HCT116 (cell line): ENCODE data around the gene NUP133. TPM values are rescaled to one million over a fixed set of nuclear protein-coding genes. Genes with fewer than 3 reads are reported as not detected.

Experiments used
- ATAC-seq: fragments of 200-7000 bp; cut with Tn5 transposase; 2 replicates; pipeline ENCODE4 v1.9.1; 2020; ENCODE audit warnings: mild to moderate bottlenecking, moderate library complexity
- BruUV-seq: library from RNA; stranded (reverse); fragments of 400-500 nt; replicated peaks from 2 replicates; lab custom pipeline; 2021; lab: Mats Ljungman, UMichigan
- CTCF ChIA-PET: fragments of 300-600 bp; sonication (Branson Sonifier 250); formaldehyde crosslinking; loops from one replicate; lab custom pipeline; 2021; ENCODE audit warnings: antibody characterized with exemption; lab: Charles Lee
- POLR2A ChIA-PET: fragments of 300-600, 350-600 bp; sonication (Branson Sonifier 250); formaldehyde crosslinking; loops from one replicate; lab custom pipeline; 2021; ENCODE audit warnings: antibody characterized with exemption; lab: Charles Lee
- RAD21 ChIA-PET, 2 experiments: fragments of 300-600 bp; sonication (Branson Sonifier 250); formaldehyde crosslinking; loops; one replicate each; lab custom pipeline; 2023; ENCODE audit warnings: low total read pairs in 2 of 2; ENCODE audit not compliant: uncharacterized antibody in 2 of 2, unreplicated experiment in 2 of 2, low non-redundant PET in 1 of 2; lab: Charles Lee
- DNase-seq: peaks from one replicate; pipeline ENCODE4 v3.0.0-alpha.2; 2010; ENCODE audit warnings: low read depth, low spot score
- H2AFZ ChIP-seq: fragments of 200-600 bp; shearing (Covaris generic), sonication (generic); 2 replicates; pipeline ENCODE4 v1.6.1; 2017; ENCODE audit warnings: low read depth, mixed run types, mixed read lengths, antibody characterized with exemption, low read length; ENCODE audit not compliant: poor library complexity, severe bottlenecking
- H3K27ac ChIP-seq: 2 replicates; pipeline ENCODE4 v1.5.1; 2012; ENCODE audit warnings: low read depth, low read length
- H3K27me3 ChIP-seq: fragments of 200-600 bp; sonication (generic); 2 replicates; pipeline ENCODE4 v1.6.1; 2016; ENCODE audit warnings: mixed run types, low read length, mixed read lengths; ENCODE audit not compliant: insufficient read depth
- H3K36me3 ChIP-seq, 2 experiments: fragments of 200-500 bp in 1 of 2; fragments of 200-600 bp in 1 of 2; sonication (Bioruptor generic) in 1 of 2; sonication (generic) in 1 of 2; 2 replicates each; pipeline versions ENCODE4 v1.5.1 to v1.6.1; 2014 to 2016; ENCODE audit warnings: low read length in 2 of 2, inconsistent platforms in 1 of 2, mixed read lengths in 1 of 2, mixed run types in 1 of 2; ENCODE audit not compliant: insufficient read depth in 2 of 2, control insufficient read depth in 1 of 2
- H3K4me1 ChIP-seq, 2 experiments: fragments of 200-600 bp in 1 of 2; sonication (generic) in 1 of 2; 2 replicates each; pipeline versions ENCODE4 v1.5.1 to v1.6.1; 2012 to 2017; ENCODE audit warnings: low read length in 2 of 2, inconsistent platforms in 1 of 2, mild to moderate bottlenecking in 1 of 2, mixed read lengths in 1 of 2, mixed run types in 1 of 2, moderate library complexity in 1 of 2; ENCODE audit not compliant: insufficient read depth in 2 of 2, control insufficient read depth in 1 of 2
- H3K4me2 ChIP-seq: fragments of 200-600 bp; sonication (generic); 2 replicates; pipeline ENCODE4 v1.6.1; 2017; ENCODE audit warnings: mixed run types, low read length, mixed read lengths
- H3K4me3 ChIP-seq, 2 experiments: fragments of 200-600 bp in 1 of 2; sonication (generic) in 1 of 2; replicated peaks in 1 of 2; 2 replicates each; pipeline ENCODE4 v1.5.1; 2011 to 2016; ENCODE audit warnings: low read length in 2 of 2, control low read depth in 1 of 2, low read depth in 1 of 2, mild to moderate bottlenecking in 1 of 2, mixed read lengths in 1 of 2, mixed run types in 1 of 2
- H3K79me2 ChIP-seq: fragments of 200-600 bp; sonication (generic); 2 replicates; pipeline ENCODE4 v1.6.1; 2017; ENCODE audit warnings: mild to moderate bottlenecking, mixed run types, low read length, moderate library complexity, mixed read lengths; ENCODE audit not compliant: insufficient read depth
- H3K9ac ChIP-seq: fragments of 200-600 bp; sonication (generic); 2 replicates; pipeline ENCODE4 v1.6.1; 2016; ENCODE audit warnings: low read length, mixed read lengths
- H3K9me2 ChIP-seq: fragments of 200-600 bp; sonication (generic), shearing (Covaris generic); 2 replicates; pipeline ENCODE4 v1.6.1; 2017; ENCODE audit warnings: mixed run types, mild to moderate bottlenecking, moderate library complexity; ENCODE audit not compliant: insufficient read depth
- H3K9me3 ChIP-seq, 2 experiments: fragments of 200-500 bp in 1 of 2; fragments of 200-600 bp in 1 of 2; sonication (Bioruptor generic) in 1 of 2; sonication (generic) in 1 of 2; 2 replicates each; pipeline ENCODE4 v1.6.1; 2014 to 2017; ENCODE audit warnings: low read length in 2 of 2, mixed read lengths in 2 of 2, inconsistent platforms in 1 of 2, low read depth in 1 of 2, mild to moderate bottlenecking in 1 of 2, mixed run types in 1 of 2, moderate library complexity in 1 of 2; ENCODE audit not compliant: control insufficient read depth in 1 of 2, insufficient read depth in 1 of 2
- H4K20me1 ChIP-seq: fragments of 200-600 bp; sonication (generic), shearing (Covaris generic); 2 replicates; pipeline ENCODE4 v1.6.1; 2017; ENCODE audit warnings: mixed run types, mild to moderate bottlenecking, moderate library complexity; ENCODE audit not compliant: insufficient read depth
- ATF3 ChIP-seq: IDR thresholded peaks from 2 replicates; pipeline ENCODE4 v1.6.1; 2012
- CBX3 ChIP-seq: IDR thresholded peaks from 2 replicates; pipeline ENCODE4 v1.6.1; 2012; ENCODE audit warnings: low read depth
- CEBPB ChIP-seq: IDR thresholded peaks from 2 replicates; pipeline ENCODE4 v1.6.1; 2012; ENCODE audit warnings: low read depth
- CTCF ChIP-seq, 3 experiments: fragments of 200-600 bp in 1 of 3; sonication (generic) in 1 of 3; IDR thresholded peaks in 2 of 3; conservative IDR thresholded peaks in 1 of 3; 2 replicates each; pipeline ENCODE4 v1.5.1; 2012 to 2017; ENCODE audit warnings: low read depth in 2 of 3, low read length in 2 of 3, antibody characterized with exemption in 1 of 3, borderline replicate concordance in 1 of 3, control low read depth in 1 of 3, mild to moderate bottlenecking in 1 of 3, mixed read lengths in 1 of 3, mixed run types in 1 of 3, moderate library complexity in 1 of 3; ENCODE audit not compliant: insufficient read depth in 1 of 3
- EGR1 ChIP-seq: IDR thresholded peaks from 2 replicates; pipeline ENCODE4 v1.6.1; 2012; ENCODE audit warnings: low read depth
- ELF1 ChIP-seq: IDR thresholded peaks from 2 replicates; pipeline ENCODE4 v1.6.1; 2012; ENCODE audit warnings: low read depth, borderline replicate concordance
- EZH2 ChIP-seq: fragments of 200-600 bp; sonication (generic); IDR thresholded peaks from 2 replicates; pipeline ENCODE4 v1.6.1; 2017; ENCODE audit warnings: antibody characterized with exemption, mixed run types
- EZH2phosphoT487 ChIP-seq: fragments of 200-600 bp; IDR thresholded peaks from 2 replicates; pipeline ENCODE4 v1.6.1; 2018; ENCODE audit warnings: antibody characterized with exemption, borderline replicate concordance
- JUND ChIP-seq: IDR thresholded peaks from 2 replicates; pipeline ENCODE4 v1.6.1; 2012
- POLR2A ChIP-seq: IDR thresholded peaks from 2 replicates; pipeline ENCODE4 v1.7.0; 2011; ENCODE audit warnings: borderline replicate concordance; ENCODE audit not compliant: insufficient read depth, insufficient read length; ENCODE audit errors: extremely low read depth
- RAD21 ChIP-seq: IDR thresholded peaks from 2 replicates; pipeline ENCODE4 v1.6.1; 2012; ENCODE audit warnings: low read depth, mild to moderate bottlenecking
- SIN3A ChIP-seq: IDR thresholded peaks from 2 replicates; pipeline ENCODE4 v1.6.1; 2012; ENCODE audit warnings: low read depth
- SP1 ChIP-seq: IDR thresholded peaks from 2 replicates; pipeline ENCODE4 v1.6.1; 2012; ENCODE audit warnings: low read depth
- SRF ChIP-seq: IDR thresholded peaks from 2 replicates; pipeline ENCODE4 v1.6.1; 2012; ENCODE audit warnings: low read depth
- TCF7L2 ChIP-seq: IDR thresholded peaks from 2 replicates; pipeline ENCODE4 v1.7.0; 2011; ENCODE audit warnings: borderline replicate concordance, inconsistent platforms; ENCODE audit not compliant: insufficient read depth, insufficient read length; ENCODE audit errors: extremely low read depth
- ZFX ChIP-seq: fragments of 450-650 bp; IDR thresholded peaks from 2 replicates; pipeline ENCODE4 v1.6.1; 2017
- ZNF274 ChIP-seq: fragments of 200-500 bp; sonication (Bioruptor generic); IDR thresholded peaks from 2 replicates; pipeline ENCODE4 v1.6.1; 2014; ENCODE audit warnings: mild to moderate bottlenecking, low read depth, low read length, inconsistent platforms
- intact Hi-C: fragments of 100-400 bp; cut with micrococcal nuclease; formaldehyde crosslinking; loops from 2 replicates; pipeline ENCODE4 v1.10.0; 2022
- total RNA-seq: library from RNA; stranded (reverse); gene quantifications from one replicate; pipeline ENCODE4 v1.2.1, GENCODE V29; 2021; ENCODE audit not compliant: unreplicated experiment
- TF ChIP-seq, protein P1 (sequence below): IDR thresholded peaks from 2 replicates; pipeline ENCODE4 v1.6.1; 2012; ENCODE audit warnings: low read depth

NUP133 gene
- total RNA-seq, 1 experiment from 2014 or later, result 52.5 TPM

DNA sequence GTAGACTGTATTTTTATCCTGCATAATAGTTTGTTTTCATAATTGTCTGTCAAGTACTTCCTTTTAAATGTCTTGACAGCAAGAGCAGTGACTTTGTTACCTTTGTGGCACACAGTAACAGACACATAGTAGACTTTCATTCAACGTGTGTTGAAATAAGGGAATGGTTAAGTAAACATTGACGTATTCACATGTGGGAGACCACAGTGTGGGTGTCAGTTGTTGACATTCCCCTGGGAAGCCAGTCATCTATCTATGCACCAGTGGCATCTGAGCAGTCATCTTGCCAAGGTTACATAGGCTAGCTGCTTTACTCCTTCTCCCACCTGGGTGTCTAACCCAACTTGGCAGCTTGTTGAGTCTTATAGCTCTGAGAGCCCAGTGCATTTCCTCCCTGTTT is 1.4 kb upstream of the NUP133 start (continued):
- TF ChIP-seq RAD21, result no peak
- TF ChIP-seq ELF1, result no peak
- TF ChIP-seq SP1, result no peak
- no peak for TF ChIP-seq ATF3
- TF ChIP-seq SIN3A, result no peak
- no peak for TF ChIP-seq CBX3
- no peak for TF ChIP-seq SRF
- no peak for TF ChIP-seq JUND
- TF ChIP-seq CTCF (IDR thresholded peaks at IDR 0.05 in 2 of 3, conservative IDR thresholded peaks at IDR 0.05 in 1 of 3; ENCODE audit: borderline replicate concordance in 1 of 3, insufficient read depth in 1 of 3, low read depth in 2 of 3, low read length in 2 of 3), result no peak
- no peak for TF ChIP-seq EGR1
- TF ChIP-seq, all 23 proteins: peak for 0

DNA sequence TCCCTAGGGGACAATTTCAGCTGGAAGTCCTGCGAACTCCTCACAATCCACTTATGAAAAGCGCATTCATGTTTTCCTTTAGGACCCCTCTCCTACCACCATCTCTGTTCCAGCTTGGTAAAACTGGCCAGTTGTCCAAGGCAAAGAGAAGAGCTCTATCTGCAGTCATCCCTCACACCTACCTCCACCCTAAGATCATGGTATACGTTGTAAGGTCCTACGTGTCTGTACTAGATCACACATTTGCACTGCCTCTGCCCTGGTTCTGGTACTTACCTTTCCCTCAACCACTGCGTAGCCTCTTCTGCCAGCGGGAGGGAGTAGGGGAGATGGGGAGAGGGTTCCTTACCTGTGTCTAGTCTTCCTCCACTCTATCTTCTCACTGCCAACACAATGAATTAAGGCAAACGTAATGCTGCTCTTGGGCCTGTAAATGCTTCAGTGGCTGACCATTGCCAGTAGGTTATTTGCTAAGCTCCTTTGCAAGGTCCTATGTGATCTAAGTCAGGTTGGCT is 739 bp upstream of the NUP133 start:
- Histone ChIP-seq H3K9ac (peak overlapping the region; percentile 96), H3K4me3 (peak overlapping the region; percentile 66 to 86), H3K4me2 (peak overlapping the region; percentile 96), H3K9me2 (no peaks in the 10 kb centered on the region), H3K79me2 (peaks cover 39% of the 10 kb centered on the region), H3K27ac (peak overlapping the region; percentile 53), H3K9me3 (no peaks in the 10 kb centered on the region), H3K4me1 (peaks cover 5 to 20% of the 10 kb centered on the region in 2 experiments; a peak in 3 of 4 replicates), H3K36me3 (peaks cover 5 to 6% of the 10 kb centered on the region in 2 experiments; a peak in 1 of 4 replicates), H2AFZ (peak overlapping the region; percentile 31), H3K27me3 (no peaks in the 10 kb centered on the region), H4K20me1 (no peaks in the 10 kb centered on the region)
- no peak for DNase-seq
- POLR2A ChIA-PET, result interaction anchor here (1.0 to 2.4 kb wide), 3 partner anchors 27 to 250 kb away, joined by 4 to 6 read pairs (median 4); partner anchors contain the start of gene ABCB10
- RAD21 ChIA-PET, result no interaction called here
- BruUV-seq, result no TSS peak
- ATAC-seq, result no peak
- intact Hi-C loops, result no loop called here
- CTCF ChIA-PET, result interaction anchor here (0.6 to 1.6 kb wide), 3 partner anchors 27 to 250 kb away, joined by 3 to 5 read pairs (median 4); partner anchors contain the start of gene ABCB10
- TF ChIP-seq EGR1 (no peak), ELF1 (no peak), CTCF (IDR thresholded peaks at IDR 0.05 in 2 of 3, conservative IDR thresholded peaks at IDR 0.05 in 1 of 3; ENCODE audit: borderline replicate concordance in 1 of 3, insufficient read depth in 1 of 3, low read depth in 2 of 3, low read length in 2 of 3) (no peak), TCF7L2 (no peak), ZFX (no peak), SP1 (no peak), EZH2phosphoT487 (no peak), EZH2 (no peak), CBX3 (no peak), POLR2A (no peak), CEBPB (no peak), JUND (no peak), ZNF274 (no peak)
- TF ChIP-seq, protein P1, sequence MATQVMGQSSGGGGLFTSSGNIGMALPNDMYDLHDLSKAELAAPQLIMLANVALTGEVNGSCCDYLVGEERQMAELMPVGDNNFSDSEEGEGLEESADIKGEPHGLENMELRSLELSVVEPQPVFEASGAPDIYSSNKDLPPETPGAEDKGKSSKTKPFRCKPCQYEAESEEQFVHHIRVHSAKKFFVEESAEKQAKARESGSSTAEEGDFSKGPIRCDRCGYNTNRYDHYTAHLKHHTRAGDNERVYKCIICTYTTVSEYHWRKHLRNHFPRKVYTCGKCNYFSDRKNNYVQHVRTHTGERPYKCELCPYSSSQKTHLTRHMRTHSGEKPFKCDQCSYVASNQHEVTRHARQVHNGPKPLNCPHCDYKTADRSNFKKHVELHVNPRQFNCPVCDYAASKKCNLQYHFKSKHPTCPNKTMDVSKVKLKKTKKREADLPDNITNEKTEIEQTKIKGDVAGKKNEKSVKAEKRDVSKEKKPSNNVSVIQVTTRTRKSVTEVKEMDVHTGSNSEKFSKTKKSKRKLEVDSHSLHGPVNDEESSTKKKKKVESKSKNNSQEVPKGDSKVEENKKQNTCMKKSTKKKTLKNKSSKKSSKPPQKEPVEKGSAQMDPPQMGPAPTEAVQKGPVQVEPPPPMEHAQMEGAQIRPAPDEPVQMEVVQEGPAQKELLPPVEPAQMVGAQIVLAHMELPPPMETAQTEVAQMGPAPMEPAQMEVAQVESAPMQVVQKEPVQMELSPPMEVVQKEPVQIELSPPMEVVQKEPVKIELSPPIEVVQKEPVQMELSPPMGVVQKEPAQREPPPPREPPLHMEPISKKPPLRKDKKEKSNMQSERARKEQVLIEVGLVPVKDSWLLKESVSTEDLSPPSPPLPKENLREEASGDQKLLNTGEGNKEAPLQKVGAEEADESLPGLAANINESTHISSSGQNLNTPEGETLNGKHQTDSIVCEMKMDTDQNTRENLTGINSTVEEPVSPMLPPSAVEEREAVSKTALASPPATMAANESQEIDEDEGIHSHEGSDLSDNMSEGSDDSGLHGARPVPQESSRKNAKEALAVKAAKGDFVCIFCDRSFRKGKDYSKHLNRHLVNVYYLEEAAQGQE, result no peak
